ENCODE measurements around the gene STK39.

GRCh38 chr2:167981945-167982344 is 265.4 kb downstream of the STK39 start:
- TF ChIP-seq GATA2 (IDR thresholded peaks at IDR 0.05; ENCODE audit: low read depth, low read length) (no peak), GATA3 (IDR thresholded peaks at IDR 0.05; ENCODE audit: low read depth, low read length) (no peak)

Data from SH-SY5Y (cell line).